Testis (tissue), 2 donors: ENCODE data around the gene LMTK3.

ENCODE experiments used
- CTCF ChIP-seq, 3 experiments: fragments of 450-650 bp in 2 of 3; fragments of 200-600 bp in 1 of 3; sonication (generic) in 1 of 3; IDR thresholded peaks; one replicate each; pipeline ENCODE4 v1.5.1; 2016 to 2019; ENCODE audit warnings: antibody characterized with exemption in 3 of 3, mild to moderate bottlenecking in 2 of 3, moderate library complexity in 1 of 3
- POLR2A ChIP-seq: fragments of 450-650 bp; IDR thresholded peaks from one replicate; pipeline ENCODE4 v1.6.1; 2017; ENCODE audit warnings: antibody characterized with exemption, mild to moderate bottlenecking, moderate library complexity

DNA sequence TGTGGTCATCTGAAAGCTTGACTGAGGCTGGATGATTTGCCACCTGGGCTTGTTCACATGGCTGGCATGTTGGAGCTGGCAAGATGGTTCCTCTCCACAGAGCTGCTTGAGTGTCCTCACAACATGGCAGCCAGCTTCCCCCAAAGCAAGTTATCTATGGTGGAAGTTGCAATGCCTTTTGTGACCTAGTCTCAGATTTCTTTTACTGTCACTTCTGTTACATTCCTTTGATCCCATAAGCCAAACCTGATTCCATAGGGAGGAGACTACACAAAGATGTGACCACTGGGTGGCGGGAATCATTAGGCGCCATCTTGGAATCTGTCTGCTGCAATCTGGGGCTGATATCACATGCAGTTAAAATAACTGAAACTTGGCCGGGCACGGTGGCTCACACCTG, 17.5 kb upstream of the LMTK3 start:
- no peak for TF ChIP-seq CTCF (IDR thresholded peaks at IDR 0.05)
- no peak for TF ChIP-seq POLR2A
